HCT116 (cell line): Measurements from ENCODE around the gene GABRA5. TPM values are rescaled to one million over a fixed set of nuclear protein-coding genes. Genes with fewer than 3 reads are reported as not detected.

Experiments used
- ATAC-seq: fragments of 200-7000 bp; cut with Tn5 transposase; 2 replicates; pipeline ENCODE4 v1.9.1; 2020; ENCODE audit warnings: mild to moderate bottlenecking, moderate library complexity
- BruUV-seq: library from RNA; stranded (reverse); fragments of 400-500 nt; replicated peaks from 2 replicates; lab custom pipeline; 2021; lab: Mats Ljungman, UMichigan
- CTCF ChIA-PET: fragments of 300-600 bp; sonication (Branson Sonifier 250); formaldehyde crosslinking; loops from one replicate; lab custom pipeline; 2021; ENCODE audit warnings: antibody characterized with exemption; lab: Charles Lee
- POLR2A ChIA-PET: fragments of 300-600, 350-600 bp; sonication (Branson Sonifier 250); formaldehyde crosslinking; loops from one replicate; lab custom pipeline; 2021; ENCODE audit warnings: antibody characterized with exemption; lab: Charles Lee
- RAD21 ChIA-PET, 2 experiments: fragments of 300-600 bp; sonication (Branson Sonifier 250); formaldehyde crosslinking; loops; one replicate each; lab custom pipeline; 2023; ENCODE audit warnings: low total read pairs in 2 of 2; ENCODE audit not compliant: uncharacterized antibody in 2 of 2, unreplicated experiment in 2 of 2, low non-redundant PET in 1 of 2; lab: Charles Lee
- DNase-seq: peaks from one replicate; pipeline ENCODE4 v3.0.0-alpha.2; 2010; ENCODE audit warnings: low read depth, low spot score
- H2AFZ ChIP-seq: fragments of 200-600 bp; shearing (Covaris generic), sonication (generic); 2 replicates; pipeline ENCODE4 v1.6.1; 2017; ENCODE audit warnings: low read depth, mixed run types, mixed read lengths, antibody characterized with exemption, low read length; ENCODE audit not compliant: poor library complexity, severe bottlenecking
- H3K27ac ChIP-seq: 2 replicates; pipeline ENCODE4 v1.5.1; 2012; ENCODE audit warnings: low read depth, low read length
- H3K27me3 ChIP-seq: fragments of 200-600 bp; sonication (generic); 2 replicates; pipeline ENCODE4 v1.6.1; 2016; ENCODE audit warnings: mixed run types, low read length, mixed read lengths; ENCODE audit not compliant: insufficient read depth
- H3K36me3 ChIP-seq, 2 experiments: fragments of 200-500 bp in 1 of 2; fragments of 200-600 bp in 1 of 2; sonication (Bioruptor generic) in 1 of 2; sonication (generic) in 1 of 2; 2 replicates each; pipeline versions ENCODE4 v1.5.1 to v1.6.1; 2014 to 2016; ENCODE audit warnings: low read length in 2 of 2, inconsistent platforms in 1 of 2, mixed read lengths in 1 of 2, mixed run types in 1 of 2; ENCODE audit not compliant: insufficient read depth in 2 of 2, control insufficient read depth in 1 of 2
- H3K4me1 ChIP-seq, 2 experiments: fragments of 200-600 bp in 1 of 2; sonication (generic) in 1 of 2; 2 replicates each; pipeline versions ENCODE4 v1.5.1 to v1.6.1; 2012 to 2017; ENCODE audit warnings: low read length in 2 of 2, inconsistent platforms in 1 of 2, mild to moderate bottlenecking in 1 of 2, mixed read lengths in 1 of 2, mixed run types in 1 of 2, moderate library complexity in 1 of 2; ENCODE audit not compliant: insufficient read depth in 2 of 2, control insufficient read depth in 1 of 2
- H3K4me2 ChIP-seq: fragments of 200-600 bp; sonication (generic); 2 replicates; pipeline ENCODE4 v1.6.1; 2017; ENCODE audit warnings: mixed run types, low read length, mixed read lengths
- H3K4me3 ChIP-seq, 2 experiments: fragments of 200-600 bp in 1 of 2; sonication (generic) in 1 of 2; replicated peaks in 1 of 2; 2 replicates each; pipeline ENCODE4 v1.5.1; 2011 to 2016; ENCODE audit warnings: low read length in 2 of 2, control low read depth in 1 of 2, low read depth in 1 of 2, mild to moderate bottlenecking in 1 of 2, mixed read lengths in 1 of 2, mixed run types in 1 of 2
- H3K79me2 ChIP-seq: fragments of 200-600 bp; sonication (generic); 2 replicates; pipeline ENCODE4 v1.6.1; 2017; ENCODE audit warnings: mild to moderate bottlenecking, mixed run types, low read length, moderate library complexity, mixed read lengths; ENCODE audit not compliant: insufficient read depth
- H3K9ac ChIP-seq: fragments of 200-600 bp; sonication (generic); 2 replicates; pipeline ENCODE4 v1.6.1; 2016; ENCODE audit warnings: low read length, mixed read lengths
- H3K9me2 ChIP-seq: fragments of 200-600 bp; sonication (generic), shearing (Covaris generic); 2 replicates; pipeline ENCODE4 v1.6.1; 2017; ENCODE audit warnings: mixed run types, mild to moderate bottlenecking, moderate library complexity; ENCODE audit not compliant: insufficient read depth
- H3K9me3 ChIP-seq, 2 experiments: fragments of 200-500 bp in 1 of 2; fragments of 200-600 bp in 1 of 2; sonication (Bioruptor generic) in 1 of 2; sonication (generic) in 1 of 2; 2 replicates each; pipeline ENCODE4 v1.6.1; 2014 to 2017; ENCODE audit warnings: low read length in 2 of 2, mixed read lengths in 2 of 2, inconsistent platforms in 1 of 2, low read depth in 1 of 2, mild to moderate bottlenecking in 1 of 2, mixed run types in 1 of 2, moderate library complexity in 1 of 2; ENCODE audit not compliant: control insufficient read depth in 1 of 2, insufficient read depth in 1 of 2
- H4K20me1 ChIP-seq: fragments of 200-600 bp; sonication (generic), shearing (Covaris generic); 2 replicates; pipeline ENCODE4 v1.6.1; 2017; ENCODE audit warnings: mixed run types, mild to moderate bottlenecking, moderate library complexity; ENCODE audit not compliant: insufficient read depth
- CBX3 ChIP-seq: IDR thresholded peaks from 2 replicates; pipeline ENCODE4 v1.6.1; 2012; ENCODE audit warnings: low read depth
- CEBPB ChIP-seq: IDR thresholded peaks from 2 replicates; pipeline ENCODE4 v1.6.1; 2012; ENCODE audit warnings: low read depth
- EGR1 ChIP-seq: IDR thresholded peaks from 2 replicates; pipeline ENCODE4 v1.6.1; 2012; ENCODE audit warnings: low read depth
- ELF1 ChIP-seq: IDR thresholded peaks from 2 replicates; pipeline ENCODE4 v1.6.1; 2012; ENCODE audit warnings: low read depth, borderline replicate concordance
- EZH2 ChIP-seq: fragments of 200-600 bp; sonication (generic); IDR thresholded peaks from 2 replicates; pipeline ENCODE4 v1.6.1; 2017; ENCODE audit warnings: antibody characterized with exemption, mixed run types
- EZH2phosphoT487 ChIP-seq: fragments of 200-600 bp; IDR thresholded peaks from 2 replicates; pipeline ENCODE4 v1.6.1; 2018; ENCODE audit warnings: antibody characterized with exemption, borderline replicate concordance
- FOSL1 ChIP-seq: IDR thresholded peaks from 2 replicates; pipeline ENCODE4 v1.6.1; 2012; ENCODE audit warnings: low read depth
- JUND ChIP-seq: IDR thresholded peaks from 2 replicates; pipeline ENCODE4 v1.6.1; 2012
- POLR2AphosphoS5 ChIP-seq: IDR thresholded peaks from 2 replicates; pipeline ENCODE4 v1.6.1; 2011; ENCODE audit warnings: mild to moderate bottlenecking, low read depth, low read length, moderate library complexity
- RAD21 ChIP-seq: IDR thresholded peaks from 2 replicates; pipeline ENCODE4 v1.6.1; 2012; ENCODE audit warnings: low read depth, mild to moderate bottlenecking
- SP1 ChIP-seq: IDR thresholded peaks from 2 replicates; pipeline ENCODE4 v1.6.1; 2012; ENCODE audit warnings: low read depth
- SRF ChIP-seq: IDR thresholded peaks from 2 replicates; pipeline ENCODE4 v1.6.1; 2012; ENCODE audit warnings: low read depth
- YY1 ChIP-seq: IDR thresholded peaks from 2 replicates; pipeline ENCODE4 v1.6.1; 2011; ENCODE audit warnings: low read length, low read depth, moderate library complexity, mild to moderate bottlenecking; ENCODE audit not compliant: insufficient replicate concordance; ENCODE audit errors: extremely low read depth
- ZNF274 ChIP-seq: fragments of 200-500 bp; sonication (Bioruptor generic); IDR thresholded peaks from 2 replicates; pipeline ENCODE4 v1.6.1; 2014; ENCODE audit warnings: mild to moderate bottlenecking, low read depth, low read length, inconsistent platforms
- intact Hi-C: fragments of 100-400 bp; cut with micrococcal nuclease; formaldehyde crosslinking; loops from 2 replicates; pipeline ENCODE4 v1.10.0; 2022
- total RNA-seq: library from RNA; stranded (reverse); gene quantifications from one replicate; pipeline ENCODE4 v1.2.1, GENCODE V29; 2021; ENCODE audit not compliant: unreplicated experiment
- TF ChIP-seq, protein P1 (sequence below): IDR thresholded peaks from 2 replicates; pipeline ENCODE4 v1.6.1; 2012
- TF ChIP-seq, protein P2 (sequence below): IDR thresholded peaks from 2 replicates; pipeline ENCODE4 v1.6.1; 2011; ENCODE audit warnings: mild to moderate bottlenecking, low read length, moderate library complexity; ENCODE audit not compliant: insufficient replicate concordance; ENCODE audit errors: extremely low read depth
- TF ChIP-seq, protein P3 (sequence below): IDR thresholded peaks from 2 replicates; pipeline ENCODE4 v1.6.1; 2012

The GABRA5 gene
- total RNA-seq, 1 experiment from 2014 or later, result not detected

DNA sequence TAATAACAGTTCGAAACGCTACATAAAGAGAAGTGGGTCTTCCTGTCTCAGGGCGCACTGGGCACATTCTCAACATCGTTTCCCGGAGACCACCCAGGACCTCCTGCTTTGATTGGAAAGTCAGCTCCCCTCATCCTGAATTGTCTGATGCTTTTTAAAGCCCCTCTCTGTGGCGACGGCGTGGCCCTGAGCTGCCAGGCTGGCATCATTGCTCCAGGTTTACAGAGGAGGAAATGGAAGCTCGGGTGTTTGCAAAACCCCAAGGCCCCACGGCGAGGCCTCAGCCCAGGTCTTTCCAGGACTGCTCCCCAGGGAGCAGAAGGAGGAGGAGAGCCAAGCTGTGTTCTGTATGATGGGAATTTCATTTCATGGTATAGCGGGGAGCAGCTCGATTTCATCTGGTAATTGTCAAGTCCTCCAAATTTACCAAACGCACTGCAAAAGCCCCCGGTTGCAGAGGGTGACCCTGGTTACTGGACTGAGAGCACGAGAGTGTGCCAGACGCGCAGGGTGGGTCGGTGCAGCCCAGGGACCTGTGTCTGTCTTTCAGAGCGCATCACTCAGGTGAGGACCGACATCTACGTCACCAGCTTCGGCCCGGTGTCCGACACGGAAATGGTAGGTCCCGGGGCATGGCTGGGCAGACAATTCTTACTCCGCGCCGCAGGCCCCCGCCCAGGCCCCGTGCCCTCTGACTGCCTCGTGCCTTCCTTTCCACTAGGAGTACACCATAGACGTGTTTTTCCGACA is 15.9 kb downstream of the GABRA5 start:
- no peak for DNase-seq
- CTCF ChIA-PET, result no interaction called here

DNA sequence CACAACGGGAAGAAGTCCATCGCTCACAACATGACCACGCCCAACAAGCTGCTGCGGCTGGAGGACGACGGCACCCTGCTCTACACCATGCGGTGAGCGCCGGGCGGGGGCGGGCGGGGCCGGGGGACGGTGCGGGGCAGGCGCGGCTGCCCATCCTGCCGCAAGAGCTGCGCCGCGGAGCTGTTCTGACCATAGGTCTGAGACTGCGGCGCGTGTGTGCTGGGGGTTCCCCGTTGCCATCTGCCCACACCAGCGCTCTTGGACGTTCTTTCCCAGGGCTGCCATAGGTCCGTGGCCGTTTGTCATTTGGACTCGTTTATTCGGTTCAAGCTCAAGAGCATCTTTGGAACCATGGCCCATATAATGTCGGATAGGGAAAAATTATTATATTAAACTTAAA is 16.6 kb downstream of the GABRA5 start:
- ChIA-PET RAD21 (no interaction called here), POLR2A (no interaction called here)
- Histone ChIP-seq H3K4me1 (no peaks in the 10 kb centered on the region), H3K9me2 (no peaks in the 10 kb centered on the region), H3K79me2 (no peaks in the 10 kb centered on the region), H3K9ac (no peak overlapping the region), H3K4me3 (no peak overlapping the region), H4K20me1 (no peaks in the 10 kb centered on the region)
- intact Hi-C loops, result no loop called here
- ATAC-seq, result no peak
- no TSS peak for BruUV-seq
- no peak for TF ChIP-seq POLR2AphosphoS5
- TF ChIP-seq JUND, result no peak
- TF ChIP-seq EZH2, result no peak
- no peak for TF ChIP-seq SP1
- TF ChIP-seq, protein P1, sequence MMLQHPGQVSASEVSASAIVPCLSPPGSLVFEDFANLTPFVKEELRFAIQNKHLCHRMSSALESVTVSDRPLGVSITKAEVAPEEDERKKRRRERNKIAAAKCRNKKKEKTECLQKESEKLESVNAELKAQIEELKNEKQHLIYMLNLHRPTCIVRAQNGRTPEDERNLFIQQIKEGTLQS, result no peak
- no peak for TF ChIP-seq ZNF274
- TF ChIP-seq FOSL1, result no peak
- no peak for TF ChIP-seq EGR1
- TF ChIP-seq CEBPB, result no peak
- no peak for TF ChIP-seq EZH2phosphoT487
- TF ChIP-seq, protein P2, sequence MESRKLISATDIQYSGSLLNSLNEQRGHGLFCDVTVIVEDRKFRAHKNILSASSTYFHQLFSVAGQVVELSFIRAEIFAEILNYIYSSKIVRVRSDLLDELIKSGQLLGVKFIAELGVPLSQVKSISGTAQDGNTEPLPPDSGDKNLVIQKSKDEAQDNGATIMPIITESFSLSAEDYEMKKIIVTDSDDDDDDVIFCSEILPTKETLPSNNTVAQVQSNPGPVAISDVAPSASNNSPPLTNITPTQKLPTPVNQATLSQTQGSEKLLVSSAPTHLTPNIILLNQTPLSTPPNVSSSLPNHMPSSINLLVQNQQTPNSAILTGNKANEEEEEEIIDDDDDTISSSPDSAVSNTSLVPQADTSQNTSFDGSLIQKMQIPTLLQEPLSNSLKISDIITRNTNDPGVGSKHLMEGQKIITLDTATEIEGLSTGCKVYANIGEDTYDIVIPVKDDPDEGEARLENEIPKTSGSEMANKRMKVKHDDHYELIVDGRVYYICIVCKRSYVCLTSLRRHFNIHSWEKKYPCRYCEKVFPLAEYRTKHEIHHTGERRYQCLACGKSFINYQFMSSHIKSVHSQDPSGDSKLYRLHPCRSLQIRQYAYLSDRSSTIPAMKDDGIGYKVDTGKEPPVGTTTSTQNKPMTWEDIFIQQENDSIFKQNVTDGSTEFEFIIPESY, result no peak
- no peak for TF ChIP-seq YY1
- no peak for TF ChIP-seq SRF
- no peak for TF ChIP-seq CBX3
- TF ChIP-seq, all 23 proteins: peak for 0
- CTCF ChIA-PET, result no interaction called here
- Histone ChIP-seq H3K36me3 (no peaks in the 10 kb centered on the region), H2AFZ (no peak overlapping the region), H3K9me3 (peaks cover 0 to 12% of the 10 kb centered on the region in 2 experiments; a peak in 2 of 4 replicates), H3K27ac (no peak overlapping the region), H3K27me3 (no peaks in the 10 kb centered on the region), H3K4me2 (no peak overlapping the region)
- DNase-seq, result no peak

More for the DNA sequence above, 15.9 kb downstream of the GABRA5 start:
- no peaks in the 10 kb centered on the region for H3K36me3 ChIP-seq
- no peak for ATAC-seq
- intact Hi-C loops, result no loop called here
- H3K9ac ChIP-seq, result no peak overlapping the region
- no peaks in the 10 kb centered on the region for H3K27me3 ChIP-seq
- BruUV-seq, result no TSS peak
- peaks cover 0 to 12% of the 10 kb centered on the region in 2 experiments; a peak in 2 of 4 replicates for H3K9me3 ChIP-seq
- TF ChIP-seq ZNF274, result no peak
- TF ChIP-seq, protein P3, sequence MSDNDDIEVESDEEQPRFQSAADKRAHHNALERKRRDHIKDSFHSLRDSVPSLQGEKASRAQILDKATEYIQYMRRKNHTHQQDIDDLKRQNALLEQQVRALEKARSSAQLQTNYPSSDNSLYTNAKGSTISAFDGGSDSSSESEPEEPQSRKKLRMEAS, result no peak
- TF ChIP-seq, protein P1, result no peak
- TF ChIP-seq POLR2AphosphoS5, result no peak
- no peak for TF ChIP-seq RAD21
- TF ChIP-seq ELF1, result no peak
- TF ChIP-seq JUND, result no peak
- TF ChIP-seq EZH2, result no peak
- RAD21 ChIA-PET, result no interaction called here
- H2AFZ ChIP-seq, result no peak overlapping the region
- no peaks in the 10 kb centered on the region for H3K9me2 ChIP-seq
- no peaks in the 10 kb centered on the region for H3K79me2 ChIP-seq
- H3K27ac ChIP-seq, result no peak overlapping the region
- POLR2A ChIA-PET, result no interaction called here
- H4K20me1 ChIP-seq, result no peaks in the 10 kb centered on the region
- H3K4me2 ChIP-seq, result no peak overlapping the region
- H3K4me3 ChIP-seq, result no peak overlapping the region
- no peaks in the 10 kb centered on the region for H3K4me1 ChIP-seq
